ENCODE data around the gene GPR152. TPM values are rescaled to one million over a fixed set of nuclear protein-coding genes. Genes with fewer than 3 reads are reported as not detected.

Gene GPR152
- total RNA-seq, 1 experiment from 2014 or later, result not detected

- H3K27ac Mint-ChIP-seq (ENCODE audit: unreplicated experiment), result peak overlapping the region; percentile 78
- peaks cover 15% of the 10 kb centered on the region for H3K4me1 Mint-ChIP-seq (ENCODE audit: low read depth, unreplicated experiment)
- TF ChIP-seq CTCF (IDR thresholded peaks at IDR 0.05; ENCODE audit: unreplicated experiment), result no peak
- CTCF ChIA-PET, result interaction anchor here (0.5 to 1.7 kb wide), 6 partner anchors 10 to 559 kb away, joined by 3 to 10 read pairs (median 4); partner anchors contain the start of genes PPP1CA and TMEM134
- BruUV-seq (replicated peaks), result no TSS peak
- no peaks in the 10 kb centered on the region for H3K27me3 Mint-ChIP-seq (ENCODE audit: unreplicated experiment)
- DNase-seq, result no peak
- intact Hi-C loops (cut with micrococcal nuclease; ENCODE audit: unreplicated experiment), result no loop called here
- H3K4me3 Mint-ChIP-seq (ENCODE audit: low read depth, unreplicated experiment), result peak overlapping the region; percentile 75
- H3K9me3 Mint-ChIP-seq (ENCODE audit: low read depth, unreplicated experiment), result no peaks in the 10 kb centered on the region
- H3K36me3 Mint-ChIP-seq (ENCODE audit: insufficient read depth, unreplicated experiment), result peaks cover 15% of the 10 kb centered on the region
Observed at GRCh38 chr11:67450796-67451657, 1.5 kb downstream of the GPR152 start.

- no peak for DNase-seq
- H3K27ac Mint-ChIP-seq (ENCODE audit: unreplicated experiment), result no peak overlapping the region
- no TSS peak for BruUV-seq (replicated peaks)
- peaks cover 8% of the 10 kb centered on the region for H3K36me3 Mint-ChIP-seq (ENCODE audit: insufficient read depth, unreplicated experiment)
- H3K9me3 Mint-ChIP-seq (ENCODE audit: low read depth, unreplicated experiment), result no peaks in the 10 kb centered on the region
- intact Hi-C loops (cut with micrococcal nuclease; ENCODE audit: unreplicated experiment), result no loop called here
- H3K27me3 Mint-ChIP-seq (ENCODE audit: unreplicated experiment), result no peaks in the 10 kb centered on the region
- H3K4me1 Mint-ChIP-seq (ENCODE audit: low read depth, unreplicated experiment), result peaks cover 26% of the 10 kb centered on the region
- H3K4me3 Mint-ChIP-seq (ENCODE audit: low read depth, unreplicated experiment), result no peak overlapping the region
- TF ChIP-seq CTCF (IDR thresholded peaks at IDR 0.05; ENCODE audit: unreplicated experiment), result no peak
- CTCF ChIA-PET, result no interaction called here
Observed at GRCh38 chr11:67449116-67449844, 3.2 kb downstream of the GPR152 start.

GRCh38 chr11:67448220-67448609 lies 4.3 kb downstream of the GPR152 start:
- Mint-ChIP-seq H3K36me3 (ENCODE audit: insufficient read depth, unreplicated experiment) (peaks cover 18% of the 10 kb centered on the region), H3K4me3 (ENCODE audit: low read depth, unreplicated experiment) (no peak overlapping the region), H3K9me3 (ENCODE audit: low read depth, unreplicated experiment) (no peaks in the 10 kb centered on the region), H3K4me1 (ENCODE audit: low read depth, unreplicated experiment) (peaks cover 26% of the 10 kb centered on the region), H3K27ac (ENCODE audit: unreplicated experiment) (no peak overlapping the region), H3K27me3 (ENCODE audit: unreplicated experiment) (no peaks in the 10 kb centered on the region)
- no peak for DNase-seq
- intact Hi-C loops (cut with micrococcal nuclease; ENCODE audit: unreplicated experiment), result no loop called here
- CTCF ChIA-PET, result no interaction called here
- no peak for TF ChIP-seq CTCF (IDR thresholded peaks at IDR 0.05; ENCODE audit: unreplicated experiment)
- no TSS peak for BruUV-seq (replicated peaks)

- H3K27ac Mint-ChIP-seq (ENCODE audit: unreplicated experiment), result peak overlapping the region; percentile 40
- no TSS peak for BruUV-seq (replicated peaks)
- H3K4me3 Mint-ChIP-seq (ENCODE audit: low read depth, unreplicated experiment), result peak overlapping the region; percentile 84
- intact Hi-C loops (cut with micrococcal nuclease; ENCODE audit: unreplicated experiment), result no loop called here
- DNase-seq, result no peak
- H3K9me3 Mint-ChIP-seq (ENCODE audit: low read depth, unreplicated experiment), result no peaks in the 10 kb centered on the region
- CTCF ChIA-PET, result no interaction called here
- TF ChIP-seq CTCF (IDR thresholded peaks at IDR 0.05; ENCODE audit: unreplicated experiment), result no peak
- H3K36me3 Mint-ChIP-seq (ENCODE audit: insufficient read depth, unreplicated experiment), result peaks cover 35% of the 10 kb centered on the region
- H3K4me1 Mint-ChIP-seq (ENCODE audit: low read depth, unreplicated experiment), result peaks cover 11% of the 10 kb centered on the region
- H3K27me3 Mint-ChIP-seq (ENCODE audit: unreplicated experiment), result no peaks in the 10 kb centered on the region
Observed at GRCh38 chr11:67445515-67445914, 7.0 kb downstream of the GPR152 start.
